NCI-H2196 (cell line): ENCODE measurements around the gene STX1B.
"Not testable (repeated sequence)": the region's sequence is repeated elsewhere in the genome, so short reads cannot be mapped to it uniquely, and the experiment has no call there.

Source experiments
- DNase-seq: peaks from one replicate; lab custom pipeline; 2025; ENCODE audit not compliant: unreplicated experiment; lab: John Stamatoyannopoulos, UW

STX1B gene

GRCh38 chr16:30953511-30954124 lies 56.8 kb downstream of the STX1B start:
- DNase-seq = peak; percentile 59

GRCh38 chr16:30953111-30953510 lies 57.3 kb downstream of the STX1B start:
- no peak for DNase-seq

- no peak for DNase-seq
These were observed 58.7 kb downstream of the STX1B start for GRCh38 chr16:30951750-30952149.

GRCh38 chr16:30951193-30951592 lies 59.2 kb downstream of the STX1B start:
- DNase-seq = no peak

- no peak for DNase-seq
These were observed 59.8 kb downstream of the STX1B start for GRCh38 chr16:30950516-30951065.

GRCh38 chr16:30949650-30950515 lies 60.6 kb downstream of the STX1B start:
- peak; percentile 93 for DNase-seq

GRCh38 chr16:30948667-30949649 lies 61.5 kb downstream of the STX1B start, which contains the start of gene ORAI3:
TSS of gene ORAI3 (plus strand) at chr16:30949068. CDS start at chr16:30949290, 222 bp downstream.
- DNase-seq = peak; percentile 29

GRCh38 chr16:30947859-30948666 lies 62.4 kb downstream of the STX1B start:
- DNase-seq = peak; percentile 98

GRCh38 chr16:30947541-30947858 lies 62.9 kb downstream of the STX1B start:
- no peak for DNase-seq

GRCh38 chr16:30946671-30947540 lies 63.5 kb downstream of the STX1B start:
- no peak for DNase-seq

GRCh38 chr16:30944352-30944751 lies 66.1 kb downstream of the STX1B start:
- DNase-seq = no peak

- DNase-seq = no peak
These were observed 68.0 kb downstream of the STX1B start for GRCh38 chr16:30942426-30942806.

GRCh38 chr16:30941600-30942425 lies 68.6 kb downstream of the STX1B start:
- DNase-seq = peak; percentile 86

GRCh38 chr16:30939571-30939970 lies 70.9 kb downstream of the STX1B start:
- not testable (repeated sequence) for DNase-seq
